Left colon (tissue), 2 donors: ENCODE measurements around the gene POLN. TPM values are rescaled to one million over a fixed set of nuclear protein-coding genes. Genes with fewer than 3 reads are reported as not detected.
"Not testable (repeated sequence)": the region's sequence is repeated elsewhere in the genome, so short reads cannot be mapped to it uniquely, and the experiment has no call there.

Experiments
- ATAC-seq: fragments of 200-7000 bp; cut with Tn5 transposase; one replicate; pipeline ENCODE4 v1.9.1; 2020; ENCODE audit warnings: mild to moderate bottlenecking, moderate library complexity
- DNase-seq, 2 donors: peaks; one replicate each; pipeline ENCODE4 v3.0.0-alpha.2; 2020
- intact Hi-C, 2 donors: fragments of 100-400 bp; cut with DNase I in 1 of 2; cut with micrococcal nuclease in 1 of 2; formaldehyde crosslinking; loops; one replicate each; pipeline versions ENCODE4 v1.11.2 to v1.14.0; 2022; cut with DNase I, micrococcal nuclease
- total RNA-seq, 2 donors: library from RNA; stranded (reverse); fragmentation: NEBNext Ultra II Directional; extraction: Animal tissue kit (Norgen Biotek cat#: 25700); gene quantifications; one replicate each; pipeline ENCODE4 v1.2.1, GENCODE V29; 2021
- donor health status: DM: no; HTN: no; CAD: no.
- donor health status: DM: yes; HTN: yes; CAD: no.

Gene POLN
- total RNA-seq, 2 donors from 2014 or later, result 1.3 to 3.1 TPM

DNA sequence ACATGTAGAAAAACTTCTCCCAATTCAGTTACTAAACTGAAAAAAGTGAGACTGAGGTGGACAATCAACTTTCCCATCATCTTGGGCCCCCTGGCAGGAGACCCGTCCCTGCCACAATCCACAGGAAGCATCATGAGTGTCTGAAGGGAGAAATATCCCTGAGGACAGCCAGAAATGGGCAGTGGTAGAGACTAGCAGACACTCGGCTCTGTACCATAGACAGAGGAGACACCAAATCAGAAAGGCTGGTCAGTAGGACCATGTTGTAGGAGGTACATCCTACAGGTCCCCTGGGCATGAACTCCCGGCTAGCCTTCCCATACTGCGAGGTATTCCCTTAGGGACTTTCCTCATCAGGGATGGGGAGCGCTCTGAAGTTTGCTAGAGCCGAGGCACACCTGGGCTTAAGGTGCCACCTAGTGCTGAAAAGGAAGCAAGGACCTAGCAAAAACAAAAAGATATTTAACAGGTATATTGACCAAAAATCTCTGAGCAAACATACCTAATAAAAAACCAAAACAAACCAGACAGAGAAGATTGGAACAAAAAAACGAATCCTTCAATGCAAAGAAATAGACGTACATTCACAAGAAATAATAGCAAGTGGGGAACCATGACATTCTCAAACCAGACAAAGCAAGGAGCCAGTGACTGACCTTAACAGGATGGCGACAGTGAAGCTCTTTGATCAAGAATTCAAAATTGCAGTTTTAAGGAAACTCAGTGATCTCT is 55.6 kb downstream of the POLN start:
- peak in 1 of 2 donors; percentile 27 for DNase-seq
- ATAC-seq, result peak; percentile 93
- intact Hi-C loops, result no loop called here

DNA sequence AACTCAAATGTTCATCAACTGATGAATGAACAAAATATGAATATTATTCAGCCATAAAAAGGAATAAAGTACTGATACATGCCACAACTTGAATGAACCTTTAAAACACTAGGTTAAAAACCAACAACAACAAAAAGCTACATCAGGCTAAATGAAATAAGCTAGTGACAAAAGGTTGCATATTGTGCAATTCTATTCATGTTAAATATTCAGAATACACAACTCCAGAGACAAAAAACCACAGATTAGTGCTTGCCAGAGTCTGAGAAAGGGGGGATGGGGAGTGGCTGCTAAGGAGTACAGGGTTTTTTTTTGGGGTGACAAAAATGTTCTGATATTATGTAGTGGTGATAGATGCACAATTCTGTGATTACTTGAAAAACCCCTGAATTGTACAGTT is 58.5 kb downstream of the POLN start:
- intact Hi-C loops, result no loop called here
- DNase-seq (no peak), ATAC-seq (no peak)

DNA sequence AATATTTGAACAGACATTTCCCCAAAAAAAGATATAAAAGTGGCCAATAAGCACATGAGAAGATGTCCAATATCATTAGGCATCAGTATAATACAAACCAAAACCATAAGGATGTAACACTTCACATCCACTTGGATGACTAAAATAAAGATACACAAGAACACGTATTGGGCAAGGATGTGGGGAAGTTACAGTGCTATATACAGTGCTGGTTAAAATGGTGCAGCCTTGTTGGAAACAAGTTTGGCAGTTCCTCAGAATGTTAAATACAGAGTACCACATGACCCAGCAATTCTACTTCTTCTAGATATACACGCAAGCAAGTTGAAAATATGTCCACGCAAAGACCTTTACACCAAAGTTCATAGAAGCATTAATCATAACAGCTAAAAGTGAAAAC is 58.9 kb downstream of the POLN start:
- DNase-seq (no peak), ATAC-seq (no peak)
- intact Hi-C loops, result no loop called here

- no peak for DNase-seq
These were observed 61.5 kb downstream of the POLN start for GRCh38 chr4:2180410-2180809.

DNA sequence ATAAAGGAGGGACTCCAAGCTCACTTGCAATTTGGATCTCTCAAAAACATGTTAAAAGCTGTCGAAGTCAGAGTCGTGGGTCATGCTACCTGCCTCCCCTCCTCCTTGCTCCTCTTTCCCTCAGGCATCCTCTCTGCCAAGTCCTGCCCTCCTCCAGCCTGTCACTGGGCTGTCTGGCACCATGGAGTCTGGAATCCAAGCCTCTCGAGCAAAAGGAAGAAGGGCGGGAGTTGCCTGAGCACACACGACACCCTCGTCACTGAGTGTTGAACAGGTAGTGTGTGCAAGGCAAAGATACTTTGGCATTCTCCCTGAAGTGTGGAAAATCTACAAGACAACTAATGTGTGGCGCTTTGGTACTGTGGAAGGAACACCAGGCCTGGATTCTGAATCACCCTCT is 62.2 kb downstream of the POLN start:
- no peak for DNase-seq
- intact Hi-C loops, result no loop called here
- peak; percentile 61 for ATAC-seq

More at GRCh38 chr4:2180410-2180809, 61.5 kb downstream of the POLN start:
- no peak for ATAC-seq
- intact Hi-C loops, result no loop called here

DNA sequence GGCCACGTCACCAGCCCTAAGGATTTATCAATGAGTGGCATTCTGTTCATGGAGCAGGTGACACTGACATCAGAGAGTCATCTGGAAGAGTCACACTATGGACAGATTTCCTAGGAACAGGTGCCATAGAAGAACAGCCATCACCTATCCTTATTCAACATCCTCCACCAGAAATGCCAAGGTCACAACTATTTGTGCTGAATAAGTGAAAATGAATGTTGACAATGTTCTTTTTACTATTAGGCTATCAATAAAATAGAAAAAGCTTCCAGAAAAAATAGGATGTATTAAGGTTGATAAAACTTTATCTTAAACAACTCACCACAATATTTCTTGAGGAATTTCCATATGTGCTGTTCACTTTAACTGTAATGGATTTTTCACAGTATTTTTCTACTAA is 62.9 kb downstream of the POLN start:
- no peak for DNase-seq
- intact Hi-C loops, result no loop called here
- ATAC-seq, result no peak

DNA sequence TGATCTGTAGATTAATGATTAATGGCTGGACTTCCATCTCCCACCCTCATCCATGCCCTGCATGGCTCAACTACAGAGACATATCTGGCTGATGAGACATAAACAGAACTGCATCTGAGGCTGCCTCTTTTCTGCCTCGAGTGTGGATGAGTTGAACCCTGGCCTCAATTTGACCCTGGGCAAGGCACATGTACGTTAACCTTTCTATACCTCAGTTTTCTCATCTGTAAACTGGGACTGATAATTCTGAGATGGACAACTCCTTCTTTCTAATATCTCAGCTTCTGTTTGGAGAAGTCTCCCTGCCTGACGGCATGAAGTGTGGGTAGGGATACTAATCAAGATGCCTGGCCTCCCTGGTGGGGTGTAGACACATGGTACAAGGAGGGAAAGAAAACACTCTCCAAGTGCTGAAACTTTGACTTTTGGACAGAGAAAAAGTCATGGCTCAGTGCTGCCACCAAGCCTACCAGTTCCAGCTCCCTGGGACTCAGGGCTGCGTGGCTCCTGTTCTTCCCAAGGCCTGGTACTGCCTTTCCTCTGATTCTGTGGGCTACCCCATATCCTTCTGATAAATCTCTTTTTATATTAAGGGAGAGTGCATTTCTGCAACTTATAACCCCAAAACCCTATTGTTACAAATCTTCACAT is 64.4 kb downstream of the POLN start:
- intact Hi-C loops, result no loop called here
- ATAC-seq (no peak), DNase-seq (no peak)

DNA sequence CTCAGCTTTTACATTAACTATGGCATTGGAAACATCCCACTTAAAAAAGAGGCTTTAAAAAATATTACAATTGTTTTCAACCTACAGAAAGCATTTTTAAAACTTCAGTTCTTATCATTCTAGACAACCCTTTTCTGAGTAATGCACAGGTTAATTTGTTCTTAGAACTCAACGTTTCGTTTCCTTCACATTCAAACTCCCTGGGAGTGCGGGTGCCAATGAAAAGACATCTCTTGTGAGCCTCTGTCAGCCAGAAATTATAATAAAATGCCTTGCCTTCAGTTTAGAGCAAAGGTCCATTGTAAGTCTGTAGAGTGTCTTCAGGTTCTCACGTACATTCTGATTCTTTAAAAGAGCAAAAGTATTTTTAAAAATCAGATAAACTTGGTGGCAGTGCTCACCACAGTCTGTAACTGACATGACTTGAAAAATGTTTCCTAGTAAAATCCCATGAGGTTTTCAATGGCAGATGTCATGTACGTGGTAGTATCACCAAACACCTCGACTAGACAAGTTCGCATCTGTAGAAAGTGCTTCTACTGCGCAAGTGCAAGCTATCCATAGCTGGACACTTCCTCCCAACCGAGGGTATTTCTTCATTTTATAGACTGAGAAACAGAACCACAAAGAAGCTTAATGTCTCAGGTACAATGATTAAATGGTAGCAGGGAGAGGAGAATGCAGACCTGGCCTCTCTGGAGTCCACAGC is 65.8 kb downstream of the POLN start:
- DNase-seq (no peak), ATAC-seq (no peak)
- intact Hi-C loops, result no loop called here

- intact Hi-C loops, result no loop called here
- DNase-seq, result no peak
- ATAC-seq, result no peak
These were observed 67.9 kb downstream of the POLN start for GRCh38 chr4:2174061-2174460.

DNA sequence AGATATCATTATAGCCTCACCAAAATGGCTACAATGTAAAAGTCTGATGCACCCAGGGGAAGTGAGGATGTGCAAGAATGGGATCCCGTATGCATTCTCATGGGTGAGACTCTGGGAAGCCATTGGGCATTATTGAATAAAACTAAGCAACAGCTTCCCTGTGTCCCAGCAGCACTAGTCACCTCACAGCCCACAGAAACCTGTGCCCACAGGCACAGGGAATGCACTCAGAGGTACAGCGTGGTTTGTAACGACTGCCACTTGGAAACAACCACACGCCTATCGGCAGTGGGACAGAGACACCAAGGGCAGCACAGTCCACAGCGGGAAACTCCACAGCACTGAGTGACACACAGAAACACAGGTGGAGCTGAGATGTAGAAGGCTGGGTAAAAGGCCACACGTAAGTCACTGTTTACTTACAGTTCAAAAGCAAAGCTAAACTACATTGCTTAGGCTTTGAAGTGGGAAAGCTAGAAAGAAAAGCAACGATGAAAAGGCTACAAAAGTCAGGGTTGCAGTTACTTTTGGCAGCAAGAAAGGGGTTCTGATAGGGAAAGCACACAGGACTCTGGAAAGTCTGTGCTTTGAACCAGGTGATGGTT is 69.2 kb downstream of the POLN start:
- DNase-seq, result no peak
- intact Hi-C loops, result no loop called here
- ATAC-seq, result no peak

DNA sequence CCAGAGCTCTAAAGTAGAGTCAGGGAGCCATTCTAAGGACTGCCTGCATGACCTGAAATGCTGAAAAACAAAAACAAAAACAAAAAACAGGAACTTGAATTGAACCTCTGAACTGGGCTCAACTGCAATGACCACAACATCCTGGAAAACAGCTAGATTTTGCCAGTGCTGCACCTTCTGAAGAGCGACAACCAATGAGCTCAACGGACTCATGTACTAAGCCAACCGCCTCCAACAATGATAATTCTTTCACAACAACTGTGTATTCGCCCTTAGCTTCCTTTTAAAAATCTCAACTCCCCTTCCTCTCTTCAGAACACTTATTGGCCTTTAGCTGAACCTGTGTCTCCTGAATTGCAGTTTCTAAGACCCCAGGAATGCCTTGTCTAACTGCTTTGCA is 69.8 kb downstream of the POLN start:
- intact Hi-C loops, result no loop called here
- DNase-seq (no peak), ATAC-seq (no peak)

DNA sequence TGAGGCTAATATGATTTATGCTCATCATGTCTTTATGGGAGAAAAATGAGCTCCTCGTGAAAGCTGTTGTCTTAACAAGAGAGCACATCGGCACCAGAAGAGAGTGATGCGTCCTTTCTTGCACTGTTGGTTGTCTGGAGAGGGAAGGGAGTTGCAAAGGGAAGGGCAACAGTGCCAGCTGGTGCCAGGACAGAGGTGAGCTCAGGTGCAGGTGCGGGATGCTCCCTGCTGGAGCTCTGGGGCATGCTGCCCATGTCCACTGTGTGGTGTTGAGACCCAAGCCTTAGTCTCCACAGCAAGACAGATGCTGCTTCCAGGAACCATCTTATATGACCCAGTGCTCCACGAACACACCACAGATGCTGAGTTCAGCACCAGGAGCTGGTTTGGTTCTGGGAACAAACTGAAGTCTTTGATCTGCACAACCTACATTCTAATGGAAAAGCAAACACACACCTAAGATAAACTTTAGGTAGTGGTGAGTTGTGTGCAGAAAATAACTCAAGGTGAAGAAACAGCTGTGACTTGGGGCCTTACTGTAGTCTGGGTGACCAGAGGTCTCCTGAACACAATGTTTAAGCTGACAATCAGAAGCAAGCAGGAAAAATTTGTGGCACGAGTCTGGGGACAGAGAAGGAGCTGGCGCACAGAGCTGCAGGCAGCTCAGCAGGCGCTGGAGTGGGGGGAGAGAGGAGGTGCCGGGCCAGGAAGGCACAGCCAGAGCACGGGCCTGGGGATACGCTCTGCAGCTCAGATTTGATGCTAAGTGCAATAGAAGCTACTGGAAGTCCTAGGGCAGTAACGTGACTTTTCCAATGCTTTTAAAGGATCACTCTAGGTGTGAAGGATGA is 73.2 kb downstream of the POLN start:
- intact Hi-C loops, result no loop called here
- DNase-seq, result peak in 1 of 2 donors; percentile 45
- ATAC-seq, result peak; percentile 79

DNA sequence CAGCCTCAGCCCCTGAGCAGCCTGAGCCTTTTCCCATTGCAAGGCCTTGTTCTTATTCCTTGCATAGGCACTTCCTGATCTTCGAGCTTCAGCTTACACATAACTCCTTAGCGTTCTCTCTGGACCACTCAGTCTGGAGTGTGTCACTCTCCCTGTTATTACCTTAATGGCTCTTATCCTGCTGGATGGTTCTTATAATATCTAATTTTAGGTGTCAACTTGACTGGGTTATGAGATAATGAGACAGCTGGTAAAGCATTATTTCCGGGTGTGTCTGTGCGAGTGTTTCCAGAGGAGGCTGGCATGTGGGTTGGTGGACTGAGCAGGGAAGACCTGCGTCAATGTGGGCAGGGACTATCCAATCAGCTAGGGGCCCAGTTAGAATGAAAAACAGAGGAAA is 75.7 kb downstream of the POLN start:
- DNase-seq (peak in 1 of 2 donors; percentile 29), ATAC-seq (peak; percentile 77)
- intact Hi-C loops, result no loop called here

DNA sequence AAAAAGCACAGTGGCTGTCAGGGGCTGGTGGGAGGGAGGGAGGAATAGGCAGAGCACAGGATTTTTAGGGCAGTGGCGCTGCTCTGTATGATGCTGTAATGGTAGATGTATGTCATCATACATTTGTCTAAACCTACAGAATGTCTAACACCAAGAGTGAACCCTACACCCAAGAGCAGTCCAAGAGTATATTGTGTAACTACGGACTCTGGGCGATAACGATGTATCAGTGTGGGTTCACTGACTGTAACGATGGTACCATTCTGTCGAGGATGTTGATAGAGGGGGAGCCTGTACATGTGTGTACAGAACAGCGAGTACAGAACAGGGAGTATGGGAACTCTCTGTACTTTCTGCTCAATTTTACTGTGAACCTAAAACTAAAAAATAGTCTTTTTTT is 76.5 kb downstream of the POLN start:
- ATAC-seq (no peak), DNase-seq (no peak)
- intact Hi-C loops, result no loop called here

DNA sequence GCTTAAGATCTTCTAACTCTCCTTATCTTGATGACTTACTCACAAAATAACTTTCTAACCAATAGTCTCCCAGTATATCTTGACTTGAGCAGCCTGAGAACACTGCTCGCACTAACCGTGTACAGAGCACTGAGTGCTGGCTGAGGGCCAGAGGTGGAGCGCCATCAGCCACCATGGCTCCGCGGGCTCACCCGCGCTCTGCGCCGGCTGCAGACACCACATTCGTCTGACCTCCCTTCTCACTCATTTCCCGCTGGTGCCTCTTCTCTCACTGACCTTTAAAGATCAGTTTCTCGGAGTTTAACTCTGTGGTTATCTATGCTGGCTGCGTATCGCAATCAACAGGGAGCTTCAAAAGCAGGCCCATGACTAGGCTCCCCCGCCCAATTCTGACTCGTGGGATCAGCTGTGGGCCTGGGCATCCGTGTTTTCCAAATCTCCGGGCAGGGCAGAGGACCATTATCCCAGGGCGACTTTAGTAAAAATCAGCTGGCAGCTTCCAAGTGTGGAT is 78.6 kb downstream of the POLN start:
- intact Hi-C loops, result no loop called here
- ATAC-seq, result peak; percentile 82
- DNase-seq, result peak in 1 of 2 donors; percentile 69

DNA sequence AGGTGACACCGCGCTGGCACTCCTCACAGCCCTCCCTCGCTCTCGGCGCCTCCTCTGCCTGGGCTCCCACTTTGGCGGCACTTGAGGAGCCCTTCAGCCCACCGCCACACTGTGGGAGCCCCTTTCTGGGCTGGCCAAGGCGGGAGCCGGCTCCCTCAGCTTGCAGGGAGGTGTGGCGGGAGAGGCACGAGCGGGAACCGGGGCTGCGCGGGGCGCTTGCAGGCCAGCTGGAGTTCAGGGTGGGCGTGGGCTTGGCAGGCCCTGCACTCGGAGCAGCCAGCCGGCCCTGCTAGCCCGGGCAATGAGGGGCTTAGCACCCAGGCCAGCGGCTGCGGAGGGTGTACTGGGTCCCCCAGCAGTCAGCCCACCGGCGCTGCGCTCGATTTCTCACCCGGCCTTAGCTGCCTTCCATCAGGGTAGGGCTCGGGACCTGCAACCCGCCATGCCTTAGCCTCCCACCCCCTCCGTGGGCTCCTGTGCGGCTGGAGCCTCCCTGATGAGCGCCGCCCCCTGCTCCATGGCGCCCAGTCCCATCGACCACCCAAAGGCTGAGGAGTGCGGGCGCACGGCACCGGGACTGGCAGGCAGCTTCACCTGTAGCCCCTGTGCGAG is 80.7 kb downstream of the POLN start:
- DNase-seq, intact Hi-C loops, ATAC-seq: not testable (repeated sequence)

DNA sequence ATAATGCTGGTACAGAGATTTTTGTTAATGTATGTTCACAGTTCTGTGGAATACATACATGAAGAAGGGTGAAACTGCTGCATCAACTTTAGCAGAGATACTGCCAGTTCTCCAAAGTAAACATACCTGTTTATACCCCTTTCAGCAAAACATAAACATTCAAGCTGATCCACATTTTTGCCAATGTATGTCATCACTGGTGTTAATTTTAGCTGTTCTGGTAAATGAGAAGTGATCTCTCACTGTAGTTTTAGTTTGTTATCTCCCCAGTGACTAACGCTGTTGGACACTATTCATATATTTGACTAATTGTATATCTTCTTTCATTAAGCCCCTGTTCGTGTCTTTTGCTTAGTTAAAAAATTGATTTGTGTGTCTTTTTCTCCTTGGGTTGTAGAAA is 82.0 kb downstream of the POLN start:
- intact Hi-C loops, result no loop called here
- DNase-seq, result no peak
- no peak for ATAC-seq

- DNase-seq, result no peak
- ATAC-seq, result no peak
- intact Hi-C loops, result no loop called here
These were observed 86.7 kb downstream of the POLN start for GRCh38 chr4:2155246-2155645.
